ENCODE data around the gene MOSMO. TPM values are rescaled to one million over a fixed set of nuclear protein-coding genes. Genes with fewer than 3 reads are reported as not detected.

MOSMO gene
- total RNA-seq, 2 donors from 2014 or later = 16.1 to 33.6 TPM

GRCh38 chr16:22089910-22090309 lies 82.0 kb downstream of the MOSMO start:
- TF ChIP-seq CTCF (IDR thresholded peaks at IDR 0.05) = no peak
- Histone ChIP-seq H3K36me3 (no peaks in the 10 kb centered on the region), H3K9me3 (no peaks in the 10 kb centered on the region), H3K4me3 (no peak overlapping the region), H3K27me3 (replicated peaks; ENCODE audit: insufficient read depth) (no peaks in the 10 kb centered on the region), H3K4me1 (ENCODE audit: control insufficient read depth in 1 of 2, low read depth in 2 of 2) (no peaks in the 10 kb centered on the region), H3K27ac (no peak overlapping the region)
- DNase-seq (ENCODE audit: low spot score) = no peak
- ATAC-seq (ENCODE audit: insufficient number of reproducible peaks, low FRiP score, low read depth) = no peak

GRCh38 chr16:22091721-22092120 lies 83.8 kb downstream of the MOSMO start:
- no peaks in the 10 kb centered on the region for H3K36me3 ChIP-seq
- DNase-seq (ENCODE audit: low spot score) (no peak), ATAC-seq (ENCODE audit: insufficient number of reproducible peaks, low FRiP score, low read depth) (no peak)
- no peaks in the 10 kb centered on the region for H3K9me3 ChIP-seq
- H3K4me3 ChIP-seq = no peak overlapping the region
- no peaks in the 10 kb centered on the region for H3K27me3 ChIP-seq (replicated peaks; ENCODE audit: insufficient read depth)
- no peak overlapping the region for H3K27ac ChIP-seq
- TF ChIP-seq CTCF (IDR thresholded peaks at IDR 0.05) = no peak
- H3K4me1 ChIP-seq (ENCODE audit: control insufficient read depth in 1 of 2, low read depth in 2 of 2) = no peaks in the 10 kb centered on the region

- no peak within 1 kb of the TSS for H3K27ac ChIP-seq
- no peaks in the 10 kb centered on the region for H3K27me3 ChIP-seq (replicated peaks; ENCODE audit: insufficient read depth)
- no peak for TF ChIP-seq CTCF (IDR thresholded peaks at IDR 0.05)
- no peaks in the 10 kb centered on the region for H3K36me3 ChIP-seq
- H3K4me1 ChIP-seq (ENCODE audit: control insufficient read depth in 1 of 2, low read depth in 2 of 2) = no peaks in the 10 kb centered on the region
- H3K4me3 ChIP-seq = no peak within 1 kb of the TSS
- ATAC-seq (ENCODE audit: insufficient number of reproducible peaks, low FRiP score, low read depth) (no peak), DNase-seq (ENCODE audit: low spot score) (no peak)
- H3K9me3 ChIP-seq = no peaks in the 10 kb centered on the region
Measured at GRCh38 chr16:22092143-22092933, 84.4 kb downstream of the MOSMO start, which contains the start of gene VWA3A. Gene VWA3A (plus strand): TSS chr16:22092541. CDS start chr16:22092638, 97 bp downstream.

GRCh38 chr16:22093331-22093730 lies 85.4 kb downstream of the MOSMO start:
- Histone ChIP-seq H3K27ac (no peak overlapping the region), H3K36me3 (no peaks in the 10 kb centered on the region), H3K4me3 (no peak overlapping the region), H3K27me3 (replicated peaks; ENCODE audit: insufficient read depth) (no peaks in the 10 kb centered on the region), H3K9me3 (no peaks in the 10 kb centered on the region), H3K4me1 (ENCODE audit: control insufficient read depth in 1 of 2, low read depth in 2 of 2) (no peaks in the 10 kb centered on the region)
- no peak for DNase-seq (ENCODE audit: low spot score)
- no peak for ATAC-seq (ENCODE audit: insufficient number of reproducible peaks, low FRiP score, low read depth)
- no peak for TF ChIP-seq CTCF (IDR thresholded peaks at IDR 0.05)

GRCh38 chr16:22093996-22094395 lies 86.1 kb downstream of the MOSMO start:
- no peaks in the 10 kb centered on the region for H3K36me3 ChIP-seq
- H3K27ac ChIP-seq = no peak overlapping the region
- H3K4me3 ChIP-seq = no peak overlapping the region
- no peaks in the 10 kb centered on the region for H3K9me3 ChIP-seq
- DNase-seq (ENCODE audit: low spot score) = no peak
- no peak for TF ChIP-seq CTCF (IDR thresholded peaks at IDR 0.05)
- no peaks in the 10 kb centered on the region for H3K4me1 ChIP-seq (ENCODE audit: control insufficient read depth in 1 of 2, low read depth in 2 of 2)
- no peak for ATAC-seq (ENCODE audit: insufficient number of reproducible peaks, low FRiP score, low read depth)
- H3K27me3 ChIP-seq (replicated peaks; ENCODE audit: insufficient read depth) = no peaks in the 10 kb centered on the region

Measured in thoracic aorta (tissue), 2 donors.